ENCODE results near the gene SMG6.
"Not testable (repeated sequence)": the region's sequence is repeated elsewhere in the genome, so short reads cannot be mapped to it uniquely, and the experiment has no call there.

SMG6 gene

DNA sequence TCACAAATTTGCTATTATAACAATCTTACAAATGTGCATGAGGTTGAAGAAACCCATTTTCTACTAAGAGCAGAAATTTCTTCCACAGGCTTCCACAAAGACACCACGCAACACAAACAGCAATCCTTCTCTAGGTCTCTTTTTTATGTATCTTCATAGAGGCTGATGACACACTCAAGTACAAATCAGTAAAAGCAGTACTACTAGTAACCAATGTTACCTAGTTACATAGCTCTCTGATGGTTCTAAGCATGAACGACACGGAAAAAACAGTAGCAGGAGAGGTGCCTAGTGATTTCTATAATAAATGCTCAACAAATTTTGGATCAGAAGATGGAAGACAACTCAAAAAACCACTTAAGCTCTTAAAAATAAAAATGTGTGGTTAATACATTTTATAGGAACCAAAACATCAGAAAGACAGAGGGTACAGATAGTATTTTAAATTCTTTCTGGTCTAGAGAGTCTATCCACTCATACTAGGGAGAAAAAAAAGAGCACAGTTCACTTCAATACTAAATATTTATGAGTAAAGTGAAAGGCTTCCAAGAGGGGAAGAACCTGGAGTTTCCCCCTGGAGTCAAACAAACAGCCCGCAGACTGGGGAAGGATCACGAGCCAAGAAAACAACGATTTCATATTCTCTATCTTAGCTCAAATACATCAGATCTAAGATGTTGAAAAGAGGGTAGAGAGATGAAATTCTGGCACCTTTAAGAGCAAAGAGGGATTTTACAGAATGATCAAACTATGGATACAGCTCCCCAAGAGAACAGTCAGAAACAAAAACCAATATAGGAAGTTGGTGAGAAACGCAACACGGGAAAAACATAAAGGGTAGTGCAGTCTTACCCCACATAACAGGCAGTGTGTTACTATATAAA is 40.2 kb downstream of the SMG6 start:
- DNase-seq (ENCODE audit: low spot score): no peak

DNA sequence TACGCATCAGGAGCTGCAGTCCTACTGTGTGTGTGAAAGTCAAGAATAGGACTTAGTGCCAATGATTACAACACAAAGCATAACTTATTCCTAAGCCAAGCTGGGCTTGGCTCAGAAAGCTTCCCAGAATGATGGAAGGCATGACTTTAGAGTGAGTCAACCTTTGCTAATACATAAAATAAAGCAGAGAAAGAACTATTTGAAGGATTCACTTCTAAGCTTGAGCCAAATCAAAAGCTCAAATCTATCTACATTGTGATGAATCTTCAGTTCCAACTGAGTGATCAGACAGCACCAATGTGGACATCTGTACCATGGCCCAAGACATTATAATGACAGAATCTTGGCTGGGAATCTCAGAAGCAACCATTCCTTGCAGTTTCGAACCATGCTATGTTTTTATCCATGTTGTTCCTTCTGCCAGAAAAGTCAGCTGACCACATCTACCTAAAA is 41.4 kb downstream of the SMG6 start:
- no peak for DNase-seq (ENCODE audit: low spot score)

DNA sequence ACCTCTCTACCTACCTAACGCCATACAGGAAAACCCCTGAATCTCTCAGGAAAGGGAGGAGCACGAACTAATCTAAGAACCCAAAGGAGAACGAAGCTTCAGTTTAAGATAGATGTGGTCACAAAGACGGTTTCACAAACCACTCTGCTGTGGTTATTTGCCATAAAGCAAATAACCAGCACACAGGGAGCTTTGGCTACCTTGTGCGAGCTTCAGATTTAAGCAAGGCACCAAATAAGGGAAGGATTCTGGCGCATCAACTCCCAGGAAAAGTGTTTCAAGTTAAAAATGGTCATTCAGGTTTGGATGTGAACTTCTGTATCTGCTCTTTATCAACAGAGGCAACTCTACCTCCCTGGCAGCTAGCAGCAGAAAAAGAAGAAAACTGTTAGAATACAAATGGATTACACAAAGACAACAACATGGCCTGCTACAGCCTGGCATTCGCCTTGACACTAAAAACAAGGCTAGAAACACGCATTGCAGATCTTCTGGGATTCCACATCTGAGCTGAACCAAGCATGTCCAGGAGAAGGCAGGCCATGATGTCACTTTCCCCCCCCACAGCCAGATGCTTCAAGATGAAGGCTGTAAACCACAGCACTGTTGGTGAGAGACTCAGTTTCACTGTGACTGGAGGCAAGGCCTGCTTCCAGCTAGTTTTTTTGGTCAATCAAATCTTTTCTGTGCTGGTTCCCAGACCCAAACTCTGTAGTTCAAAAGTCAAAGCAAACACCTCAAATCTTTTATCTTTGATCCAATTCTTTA is 43.6 kb downstream of the SMG6 start:
- no peak for DNase-seq (ENCODE audit: low spot score)

DNA sequence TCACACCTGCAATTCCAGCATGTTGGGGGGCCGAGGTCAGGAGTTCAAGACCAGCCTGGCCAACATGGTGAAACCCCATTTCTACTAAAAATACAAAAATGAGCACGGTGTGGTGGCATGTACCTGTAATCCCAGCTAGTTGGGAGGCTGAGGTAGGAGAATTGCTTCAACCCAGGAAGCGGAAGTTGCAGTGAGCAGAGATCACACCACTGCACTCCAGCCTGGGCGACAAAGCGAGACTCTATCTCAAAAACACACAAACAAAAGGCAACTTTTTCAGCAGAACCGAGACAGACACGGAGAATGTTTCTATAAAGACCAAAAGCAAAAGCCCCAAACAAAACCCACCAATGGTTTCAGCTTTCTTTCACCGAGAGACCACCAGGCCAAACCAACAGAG is 44.8 kb downstream of the SMG6 start:
- DNase-seq (ENCODE audit: low spot score): not testable (repeated sequence)

DNA sequence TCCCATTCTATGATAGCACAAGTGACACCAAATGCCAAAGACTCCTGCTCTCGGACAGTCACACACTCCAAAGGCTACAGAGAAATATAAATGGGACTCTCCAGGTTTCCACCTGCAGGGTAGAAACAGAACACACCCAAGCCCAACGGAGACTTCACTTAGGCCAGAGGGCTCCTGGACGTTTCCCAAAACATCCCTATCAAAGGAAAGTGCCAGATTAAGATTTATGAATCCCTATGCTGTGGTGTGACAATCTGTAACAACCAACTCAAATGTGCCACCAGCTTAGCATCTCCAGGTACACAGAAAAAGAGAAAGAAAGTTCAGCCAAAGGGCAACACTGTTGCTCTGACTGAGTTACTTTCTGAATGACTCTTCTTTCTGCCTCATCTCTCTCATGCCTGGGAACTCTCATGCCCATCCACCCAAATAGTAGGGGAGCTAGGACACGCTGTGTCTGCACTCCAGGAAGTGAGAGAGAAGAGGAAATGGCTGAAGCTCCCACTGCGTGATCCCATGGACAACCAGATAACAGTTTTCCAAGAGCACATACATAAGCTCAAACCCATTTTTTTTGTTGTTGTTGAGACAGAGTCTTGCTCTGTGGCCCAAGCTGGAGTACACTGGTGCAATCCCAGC is 49.7 kb downstream of the SMG6 start:
- DNase-seq (ENCODE audit: low spot score): no peak

DNA sequence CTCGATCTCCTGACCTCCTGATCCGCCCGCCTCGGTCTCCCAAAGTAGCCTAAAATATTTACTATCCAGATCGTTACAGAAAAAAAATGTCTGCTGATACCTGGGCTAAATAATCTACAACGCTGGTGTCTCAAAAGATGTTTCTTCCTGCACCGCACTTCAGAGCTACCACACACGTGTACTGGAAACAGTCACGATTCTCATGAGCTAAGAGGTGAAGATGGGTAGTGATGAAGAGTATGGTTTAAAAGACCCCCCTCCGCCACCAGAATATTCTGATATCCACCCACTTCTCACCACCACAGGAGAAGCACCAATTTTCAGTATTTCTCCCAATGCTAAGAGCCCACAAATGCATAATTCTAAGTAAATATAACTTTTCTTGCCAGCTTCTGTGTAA is 50.2 kb downstream of the SMG6 start:
- DNase-seq (ENCODE audit: low spot score): no peak

DNA sequence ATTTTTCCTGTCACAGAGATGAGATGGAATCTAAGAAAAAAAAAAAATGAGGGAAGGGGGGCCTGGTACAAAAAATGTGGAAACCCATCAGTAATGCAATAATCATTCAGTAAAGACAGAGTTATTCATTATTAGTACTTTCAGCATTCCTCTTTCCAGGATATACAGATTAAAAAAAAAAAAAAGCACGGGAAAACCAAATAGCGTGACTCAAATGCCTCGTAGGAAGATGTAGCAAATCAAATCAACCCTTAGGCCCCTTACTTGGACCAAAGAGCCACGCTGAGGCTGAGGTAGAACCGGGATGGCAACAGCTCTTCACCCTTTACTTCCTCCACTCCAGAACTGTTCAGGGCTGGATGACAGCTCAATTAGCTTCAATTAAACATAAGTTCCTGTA is 52.5 kb downstream of the SMG6 start:
- no peak for DNase-seq (ENCODE audit: low spot score)

DNA sequence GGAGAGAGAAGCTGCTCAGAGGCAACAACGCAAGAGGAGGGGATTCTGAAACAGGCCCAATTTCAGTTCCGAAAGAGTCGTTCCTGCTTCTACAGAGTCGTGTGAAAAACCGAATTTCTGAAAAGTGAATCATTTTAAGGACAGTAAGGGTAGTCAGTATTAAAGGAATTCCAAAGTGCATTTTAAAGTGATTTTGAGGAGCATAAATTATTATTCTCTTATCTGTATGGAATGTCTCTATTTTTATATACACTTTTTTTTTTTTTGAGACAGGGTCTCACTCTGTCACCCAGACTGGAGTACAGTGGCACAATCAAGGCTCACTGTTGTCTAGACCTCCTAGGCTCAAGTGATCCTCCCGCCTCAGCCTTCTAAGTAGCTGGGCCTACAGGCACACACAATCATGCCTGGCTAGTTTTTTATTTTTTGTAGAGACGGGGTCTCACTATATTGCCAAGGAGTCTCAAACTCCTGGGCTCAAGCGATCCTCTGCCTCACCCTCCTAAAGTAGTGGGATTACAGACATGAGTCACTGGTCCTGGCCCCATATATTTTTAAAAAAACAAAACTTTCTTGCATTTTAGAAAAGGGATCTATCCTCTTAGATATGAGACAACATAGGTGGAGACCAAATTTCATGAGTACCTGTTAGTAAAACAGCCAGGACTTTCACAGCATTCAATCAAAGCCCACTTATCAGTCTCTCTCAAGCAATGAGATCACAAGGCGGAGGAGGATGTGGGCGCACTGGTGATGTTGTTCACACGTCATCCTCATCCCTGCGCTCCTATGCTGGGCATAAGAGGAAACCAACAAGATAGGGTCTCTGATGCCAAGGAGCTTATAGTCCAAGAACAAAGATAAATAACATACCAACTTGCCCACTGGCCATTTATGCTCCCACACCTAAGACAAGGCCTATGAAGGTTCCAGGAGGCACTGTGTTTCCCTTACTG is 53.2 kb downstream of the SMG6 start:
- no peak for DNase-seq (ENCODE audit: low spot score)

DNA sequence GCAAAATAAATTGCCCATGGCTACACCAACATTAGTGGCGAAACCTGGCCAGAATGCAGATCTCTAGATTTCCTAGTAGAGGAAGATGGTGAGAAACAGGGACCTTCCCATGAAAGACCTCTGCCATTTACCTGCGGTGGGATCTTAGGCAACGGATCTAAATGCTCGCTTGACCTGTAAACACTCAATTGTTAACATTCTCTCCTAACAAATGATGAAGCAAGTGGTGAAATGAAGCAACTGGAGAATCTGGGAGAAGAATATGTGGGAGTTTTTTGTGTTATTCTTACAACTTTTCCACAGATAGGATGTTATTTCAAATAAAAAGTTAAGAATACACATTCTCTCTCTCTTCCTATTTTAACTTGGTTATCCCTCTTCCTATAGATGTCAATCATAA is 56.6 kb downstream of the SMG6 start:
- no peak for DNase-seq (ENCODE audit: low spot score)

DNA sequence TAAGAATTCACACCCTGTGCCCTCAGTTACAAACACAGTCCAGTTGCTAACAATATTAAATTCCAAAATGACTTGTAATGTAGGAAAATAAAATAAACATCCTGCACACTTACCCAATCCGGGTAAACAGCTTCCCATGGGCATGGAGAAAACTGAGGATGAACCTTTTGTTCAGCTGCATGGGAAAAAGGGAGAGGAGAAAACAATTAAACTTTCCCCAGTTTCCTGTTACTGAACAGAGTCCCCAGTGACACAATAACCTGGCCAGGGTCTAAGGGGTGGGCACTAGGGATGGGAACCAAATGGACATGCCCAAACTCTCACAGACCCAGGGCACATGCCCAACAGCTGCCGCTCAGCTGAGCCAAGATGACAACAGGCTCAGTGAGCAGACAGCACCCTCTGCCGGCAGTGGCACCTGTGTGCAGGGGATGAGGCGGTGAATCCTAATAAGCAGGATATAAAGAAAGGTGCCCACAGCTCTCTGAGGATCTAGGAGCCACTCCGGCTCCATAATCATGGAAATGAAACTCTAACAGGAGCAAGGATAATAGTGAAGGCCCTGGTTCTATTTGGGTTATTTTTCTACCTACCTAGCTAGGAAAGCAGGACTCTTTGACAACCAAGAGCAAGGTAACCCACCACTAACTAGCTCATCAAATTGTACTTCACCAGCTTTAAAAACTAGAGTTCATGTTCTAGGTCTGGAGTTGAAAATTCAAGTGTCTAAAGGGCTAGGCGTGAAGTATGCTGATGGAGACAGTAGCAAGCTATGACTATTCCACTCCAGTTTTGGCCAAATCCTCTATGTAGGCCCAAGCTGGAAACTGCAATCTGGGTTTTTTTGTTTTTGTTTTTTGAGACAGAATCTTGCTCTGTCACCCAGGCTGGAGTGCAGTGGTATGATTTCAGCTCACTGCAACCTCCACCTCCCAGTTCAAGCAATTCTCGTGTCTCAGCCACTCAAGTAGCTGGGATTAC is 58.8 kb downstream of the SMG6 start:
- peak; percentile 46 for DNase-seq (ENCODE audit: low spot score)

DNA sequence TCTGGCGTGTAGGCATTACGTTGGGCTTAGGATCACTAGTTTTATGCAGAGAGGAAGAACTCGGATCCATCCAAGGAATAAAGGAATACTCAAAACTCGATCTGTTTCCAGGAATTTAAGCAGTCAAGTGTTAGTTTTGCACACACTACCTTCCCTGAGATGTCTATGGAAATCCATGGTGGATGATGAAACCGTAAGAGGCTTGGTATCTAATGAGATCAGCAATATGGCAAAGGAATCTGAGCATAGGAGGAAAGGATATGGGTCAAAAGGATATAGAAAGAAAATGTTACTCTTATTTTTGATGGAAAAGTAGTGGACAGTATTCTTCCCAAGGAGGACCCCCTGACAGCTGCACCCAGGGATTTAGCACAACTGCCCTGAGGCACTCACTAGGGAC is 59.6 kb downstream of the SMG6 start:
- no peak for DNase-seq (ENCODE audit: low spot score)

DNA sequence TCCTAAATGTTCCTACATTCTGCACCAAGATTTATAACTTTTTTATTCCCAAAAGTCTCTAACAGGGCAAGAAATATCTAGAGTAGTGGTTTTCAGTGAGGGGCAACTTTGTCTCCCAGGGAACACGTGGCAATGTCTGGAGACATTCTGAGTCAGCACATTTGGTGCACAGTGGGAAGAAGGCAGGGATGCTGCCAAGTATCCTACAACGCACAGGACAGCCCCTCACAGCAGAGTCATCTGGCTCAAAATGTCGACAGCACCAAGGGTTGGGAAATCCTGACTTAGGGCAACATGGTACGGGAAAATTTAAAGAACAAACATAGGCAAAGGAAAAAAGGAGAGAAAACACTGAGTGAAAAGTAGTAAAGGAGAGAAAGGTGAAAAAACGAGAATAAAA is 61.8 kb downstream of the SMG6 start:
- no peak for DNase-seq (ENCODE audit: low spot score)

DNA sequence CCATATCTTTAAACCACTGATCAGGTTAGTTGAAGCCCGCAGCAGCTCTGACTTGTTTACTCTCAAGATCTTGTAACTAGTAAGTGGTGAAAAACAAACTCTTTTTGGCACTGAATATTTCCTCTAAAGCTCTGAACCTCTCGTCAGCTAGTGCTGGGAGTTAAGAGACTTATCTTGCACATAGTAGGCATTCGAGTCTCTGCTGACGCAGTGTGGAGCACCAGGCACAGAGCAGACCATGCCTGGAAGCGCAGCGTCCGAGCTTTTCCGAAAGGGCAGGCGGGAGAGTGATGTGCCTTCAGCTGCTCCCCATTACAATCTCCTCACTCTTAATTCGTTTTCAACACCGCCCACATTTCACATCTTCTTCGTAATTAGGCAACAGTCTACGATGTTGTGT is 63.0 kb downstream of the SMG6 start:
- DNase-seq (ENCODE audit: low spot score): no peak

DNA sequence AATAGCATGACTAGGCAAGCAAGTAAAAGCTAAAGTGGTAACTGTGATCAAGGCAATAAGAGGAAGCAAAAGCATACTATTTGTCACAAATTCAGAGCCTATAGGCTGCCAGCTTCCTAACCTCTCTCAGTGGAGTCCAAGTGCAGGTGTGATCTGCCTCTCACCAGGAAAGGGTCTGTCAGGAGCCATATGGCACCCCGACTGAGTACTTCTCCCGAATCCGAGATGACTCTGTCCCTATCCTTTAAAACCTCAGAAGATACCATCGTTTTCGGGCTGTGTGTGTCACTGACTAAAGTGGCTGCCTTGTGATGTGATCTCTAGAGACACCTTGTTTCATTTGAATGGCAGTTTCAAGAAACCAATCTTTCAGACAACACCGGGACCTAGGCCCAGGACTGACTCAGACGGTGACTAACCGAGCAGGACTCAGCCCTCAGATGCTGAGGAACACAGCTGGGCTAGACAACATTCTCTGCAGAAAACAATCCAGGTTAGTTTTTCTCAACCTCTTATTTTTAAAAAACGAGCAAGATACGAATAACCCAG is 63.6 kb downstream of the SMG6 start:
- no peak for DNase-seq (ENCODE audit: low spot score)

DNA sequence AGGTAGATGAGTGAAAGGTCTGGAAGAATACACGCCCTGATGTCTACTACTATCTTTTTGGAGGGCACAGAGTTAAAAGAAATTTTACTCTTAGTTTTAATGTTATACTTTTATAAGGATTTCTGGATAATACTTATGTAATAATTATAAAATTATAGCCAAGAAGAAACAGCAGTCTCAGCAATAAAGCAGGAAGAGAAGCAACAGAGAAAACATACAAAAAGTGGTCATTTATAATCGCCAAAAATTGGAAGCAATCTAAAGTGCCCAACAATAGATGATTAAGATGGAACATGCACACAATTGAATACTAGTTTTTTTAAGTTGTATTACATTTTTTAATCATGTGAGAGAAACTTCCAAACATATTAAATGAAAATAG is 64.4 kb downstream of the SMG6 start:
- DNase-seq (ENCODE audit: low spot score): no peak

DNA sequence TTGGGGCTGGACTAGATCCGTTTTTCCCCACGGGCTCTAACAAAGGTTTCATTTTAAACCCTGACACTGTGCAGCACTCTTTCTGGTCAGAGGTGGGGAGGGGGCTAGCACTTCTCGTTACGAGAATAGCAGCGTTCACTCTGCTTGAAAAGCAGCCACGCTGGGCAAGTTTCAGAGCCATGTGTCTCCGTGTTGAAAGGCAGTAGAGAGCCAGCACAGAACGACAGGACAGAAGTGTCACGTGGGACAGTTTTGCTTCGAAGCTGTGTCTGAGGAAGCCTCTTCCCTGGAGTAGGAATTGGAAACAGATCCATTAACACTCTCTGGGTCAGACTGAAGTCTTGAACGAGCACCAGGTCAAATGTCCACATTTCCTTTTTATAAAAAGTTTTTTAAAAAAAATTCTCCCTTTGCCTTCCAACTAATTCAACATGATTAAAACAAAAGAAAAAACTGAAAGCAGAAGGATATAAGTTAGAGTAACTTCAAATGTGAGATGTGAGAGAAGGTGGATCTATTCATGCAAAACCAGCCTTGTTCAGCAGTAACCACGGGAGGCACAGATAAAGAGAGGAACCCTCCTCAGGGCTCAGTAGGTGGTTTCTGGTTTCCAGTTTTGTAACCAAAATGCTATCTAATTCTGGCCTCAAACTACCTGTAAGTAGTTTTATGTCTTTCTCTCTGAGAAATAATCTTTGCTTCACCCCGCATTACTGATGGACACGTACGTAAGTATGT is 65.0 kb downstream of the SMG6 start:
- no peak for DNase-seq (ENCODE audit: low spot score)

DNA sequence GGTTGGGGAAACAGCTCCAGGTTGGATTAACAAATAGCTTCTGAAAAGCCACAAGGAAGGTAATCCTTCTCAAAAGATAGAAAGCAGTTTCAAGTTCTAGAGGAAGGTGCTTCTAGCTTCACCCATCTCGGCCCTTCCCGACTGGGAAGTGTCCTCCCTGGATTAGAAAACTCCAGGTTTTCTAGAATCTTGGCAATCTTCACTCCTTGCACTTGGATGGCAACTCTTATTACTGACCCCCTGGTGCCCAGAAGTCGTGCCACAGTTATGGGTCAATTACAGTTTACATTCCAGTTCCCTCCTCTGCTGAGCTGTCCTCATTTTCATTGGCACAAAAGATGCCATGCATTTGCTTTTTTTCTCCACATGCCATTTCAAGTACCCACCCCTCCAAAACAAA is 65.6 kb downstream of the SMG6 start:
- no peak for DNase-seq (ENCODE audit: low spot score)

DNA sequence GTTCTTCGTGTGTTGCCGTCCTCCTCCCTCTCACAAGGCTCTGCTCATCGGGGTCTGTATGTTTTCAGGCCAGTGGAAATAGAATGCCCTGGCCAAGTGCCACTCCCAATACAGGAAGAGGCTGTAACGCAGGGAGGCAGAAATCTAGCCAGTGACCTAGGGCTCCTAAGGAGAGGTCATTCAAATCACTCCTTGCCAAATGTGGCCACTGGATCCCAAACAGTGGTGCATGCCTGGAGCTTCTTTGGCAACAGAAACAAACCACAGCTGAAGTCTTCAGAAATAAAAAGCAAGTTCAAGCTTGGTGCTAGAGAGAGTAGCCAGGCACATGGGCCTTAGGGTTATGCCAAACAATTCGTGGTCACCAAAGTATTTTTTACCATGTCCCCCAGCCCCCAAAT is 66.1 kb downstream of the SMG6 start:
- no peak for DNase-seq (ENCODE audit: low spot score)

DNA sequence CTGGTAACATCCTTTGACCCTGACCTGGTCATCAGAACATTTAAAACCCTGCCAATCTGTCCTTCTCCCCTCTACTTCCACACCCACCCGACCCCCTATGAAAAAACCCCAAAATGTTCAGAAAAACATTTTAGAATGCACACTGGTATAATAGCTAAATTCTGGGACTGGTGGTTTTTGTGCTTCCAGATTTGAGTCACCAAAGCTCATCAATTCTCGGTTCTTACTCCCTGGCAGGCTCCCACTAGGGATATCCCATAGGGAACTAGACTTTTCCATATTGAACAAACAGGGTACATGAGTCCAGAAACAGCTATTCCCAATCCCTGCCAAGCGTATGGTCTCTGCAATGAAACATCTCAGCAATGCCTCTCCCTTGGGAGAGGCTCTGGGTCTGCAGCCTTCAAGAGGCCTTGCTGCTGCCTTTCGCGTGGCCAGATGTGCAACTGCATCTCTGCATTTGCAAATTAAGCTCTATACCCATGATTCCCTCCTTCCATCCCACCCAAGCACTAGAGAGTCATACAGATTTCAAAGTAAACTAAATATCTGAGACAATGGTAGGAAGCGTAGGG is 67.7 kb downstream of the SMG6 start:
- no peak for DNase-seq (ENCODE audit: low spot score)

All from LoVo (cell line).